AG10803 (cell line): ENCODE data around the gene TPST1.
A peak's percentile ranks its signal among the peaks of the same experiment; 100 is the strongest.

Source experiments
- DNase-seq: peaks from one replicate; pipeline ENCODE4 v3.0.0; 2010; ENCODE audit warnings: low read depth
- H3K4me3 ChIP-seq: 2 replicates; pipeline ENCODE4 v1.5.1; 2011; ENCODE audit warnings: mild to moderate bottlenecking, low read length, control low read depth
- CTCF ChIP-seq: conservative IDR thresholded peaks from 2 replicates; pipeline ENCODE4 v1.5.1; 2011; ENCODE audit warnings: mild to moderate bottlenecking, low read length, control low read depth, inconsistent platforms

Gene TPST1

GRCh38 chr7:66272321-66272720, 67.2 kb downstream of the TPST1 start:
- no peak for DNase-seq
- H3K4me3 ChIP-seq = no peak overlapping the region
- no peak for TF ChIP-seq CTCF

GRCh38 chr7:66276363-66276762, 71.2 kb downstream of the TPST1 start:
- H3K4me3 ChIP-seq = no peak overlapping the region
- no peak for DNase-seq
- TF ChIP-seq CTCF = no peak

GRCh38 chr7:66277492-66277891, 72.4 kb downstream of the TPST1 start:
- TF ChIP-seq CTCF = no peak
- no peak for DNase-seq
- no peak overlapping the region for H3K4me3 ChIP-seq

- no peak for TF ChIP-seq CTCF
- DNase-seq = no peak
- H3K4me3 ChIP-seq = no peak overlapping the region
Measured at GRCh38 chr7:66279912-66280311, 74.8 kb downstream of the TPST1 start.

GRCh38 chr7:66281678-66282590, 76.8 kb downstream of the TPST1 start:
- TF ChIP-seq CTCF = no peak
- DNase-seq = peak; percentile 100
- H3K4me3 ChIP-seq = no peak overlapping the region

- no peak for DNase-seq
- TF ChIP-seq CTCF = no peak
Measured at GRCh38 chr7:66282591-66282935, 77.4 kb downstream of the TPST1 start.

More at GRCh38 chr7:66282591-66282935, 77.4 kb downstream of the TPST1 start:
- no peak overlapping the region for H3K4me3 ChIP-seq
